GM23338 (cell line): ENCODE results near the gene HDHD5. TPM values are rescaled to one million over a fixed set of nuclear protein-coding genes. Genes with fewer than 3 reads are reported as not detected.

Source experiments
- ATAC-seq: fragments of 200-7000 bp; cut with Tn5 transposase; 3 replicates; pipeline ENCODE4 v1.9.1; 2020
- DNase-seq: peaks from one replicate; pipeline ENCODE4 v3.0.0-alpha.2; 2015; ENCODE audit warnings: low spot score
- H2AFZ ChIP-seq: fragments of 200-600 bp; sonication (generic); 2 replicates; pipeline ENCODE4 v1.8.0; 2016; ENCODE audit warnings: antibody characterized with exemption, mild to moderate bottlenecking, moderate library complexity
- H3F3A ChIP-seq: fragments of 200-600 bp; sonication (generic); replicated peaks from 2 replicates; pipeline ENCODE4 v1.8.0; 2017; ENCODE audit warnings: antibody characterized with exemption, mixed run types, low read depth
- H3K27ac ChIP-seq: fragments of 200-600 bp; sonication (generic); 2 replicates; pipeline ENCODE4 v1.6.1; 2016; ENCODE audit warnings: low read depth
- H3K27me3 ChIP-seq: fragments of 200-600 bp; sonication (generic); 2 replicates; pipeline ENCODE4 v1.8.0; 2016; ENCODE audit warnings: mild to moderate bottlenecking, mixed run types, moderate library complexity; ENCODE audit not compliant: insufficient read depth
- H3K36me3 ChIP-seq: fragments of 200-600 bp; sonication (generic); 2 replicates; pipeline ENCODE4 v1.8.0; 2016; ENCODE audit warnings: mild to moderate bottlenecking; ENCODE audit not compliant: insufficient read depth
- H3K4me1 ChIP-seq: fragments of 200-600 bp; sonication (generic); 2 replicates; pipeline ENCODE4 v1.8.0; 2016; ENCODE audit warnings: mild to moderate bottlenecking, moderate library complexity; ENCODE audit not compliant: insufficient read depth
- H3K4me2 ChIP-seq: fragments of 200-600 bp; sonication (generic); 2 replicates; pipeline ENCODE4 v1.7.1; 2017; ENCODE audit warnings: mixed run types
- H3K4me3 ChIP-seq: fragments of 200-600 bp; sonication (generic); 2 replicates; pipeline ENCODE4 v1.6.1; 2016; ENCODE audit warnings: mixed run types
- H3K79me2 ChIP-seq: fragments of 200-600 bp; sonication (generic); replicated peaks from 2 replicates; pipeline ENCODE4 v1.8.0; 2017; ENCODE audit warnings: mild to moderate bottlenecking; ENCODE audit not compliant: insufficient read depth
- H3K9me2 ChIP-seq: fragments of 200-600 bp; sonication (generic); 2 replicates; pipeline ENCODE4 v1.8.0; 2017; ENCODE audit not compliant: insufficient read depth
- H4K20me1 ChIP-seq: fragments of 200-600 bp; sonication (generic); replicated peaks from 2 replicates; pipeline ENCODE4 v1.8.0; 2017; ENCODE audit warnings: mild to moderate bottlenecking; ENCODE audit not compliant: insufficient read depth
- H3K27ac Mint-ChIP-seq: 2 replicates; pipeline ENCODE4 v1.8.0; 2020; ENCODE audit warnings: inconsistent platforms, mild to moderate bottlenecking, moderate library complexity, mixed read lengths
- H3K27me3 Mint-ChIP-seq: 3 replicates; pipeline ENCODE4 v1.8.0; 2022; ENCODE audit warnings: low read depth, mild to moderate bottlenecking, moderate library complexity, mixed read lengths, inconsistent platforms; ENCODE audit not compliant: insufficient read depth, poor library complexity
- H3K36me3 Mint-ChIP-seq: 3 replicates; pipeline ENCODE4 v1.8.0; 2021; ENCODE audit warnings: low read depth, mild to moderate bottlenecking, inconsistent platforms, moderate library complexity, mixed read lengths
- H3K4me1 Mint-ChIP-seq: 3 replicates; pipeline ENCODE4 v1.8.0; 2020; ENCODE audit warnings: mild to moderate bottlenecking, inconsistent platforms, mixed read lengths
- H3K4me3 Mint-ChIP-seq: 3 replicates; pipeline ENCODE4 v1.8.0; 2021; ENCODE audit warnings: moderate library complexity, mild to moderate bottlenecking, inconsistent platforms, mixed read lengths
- H3K9me3 Mint-ChIP-seq: 3 replicates; pipeline ENCODE4 v1.8.0; 2020; ENCODE audit warnings: moderate library complexity, mild to moderate bottlenecking, inconsistent platforms, mixed read lengths
- CREB1 ChIP-seq: fragments of 250-450 bp; sonication (Bioruptor Pico); IDR thresholded peaks from 2 replicates; pipeline ENCODE4 v1.5.0; 2020; ENCODE audit warnings: low read depth, mild to moderate bottlenecking, moderate library complexity
- CTCF ChIP-seq, 2 experiments: fragments of 200-600 bp in 1 of 2; sonication (generic) in 1 of 2; conservative IDR thresholded peaks; 2 replicates each; pipeline versions ENCODE4 v1.5.1 to v1.6.1; 2016 to 2017; ENCODE audit warnings: antibody characterized with exemption in 2 of 2, low read depth in 2 of 2, mild to moderate bottlenecking in 2 of 2, moderate library complexity in 1 of 2
- NANOG ChIP-seq: IDR thresholded peaks from 2 replicates; pipeline ENCODE4 v1.6.1; 2016; ENCODE audit warnings: antibody characterized with exemption, borderline replicate concordance
- ZNF114 ChIP-seq: fragments of 250-450 bp; sonication (Bioruptor Pico); IDR thresholded peaks from 2 replicates; pipeline ENCODE4 v1.5.0; 2020; ENCODE audit warnings: mild to moderate bottlenecking, moderate library complexity
- polyA plus RNA-seq: library from polyadenylated mRNA; unstranded; fragments of >200 nt; fragmentation: Nextera tagmentation; extraction: Ambion mirVana; gene quantifications from 2 replicates; pipeline ENCODE4 v1.2.1, GENCODE V29; 2016
- total RNA-seq: library from RNA; depleted of rRNA; stranded (reverse); fragments of >200 nt; shearing (Covaris generic); gene quantifications from 2 replicates; pipeline ENCODE4 v1.2.3, GENCODE V29; 2014
- TF ChIP-seq, protein P1 (sequence below): fragments of 250-450 bp; sonication (Bioruptor Pico); IDR thresholded peaks from 2 replicates; pipeline ENCODE4 v1.5.0; 2020; ENCODE audit warnings: mild to moderate bottlenecking, moderate library complexity

The HDHD5 gene
- total and polyA plus RNA-seq, 2 experiments from 2014 or later, result 70.0 to 116 TPM

GRCh38 chr22:17106785-17107546, 52.1 kb downstream of the HDHD5 start (continued):
- TF ChIP-seq, protein P1, sequence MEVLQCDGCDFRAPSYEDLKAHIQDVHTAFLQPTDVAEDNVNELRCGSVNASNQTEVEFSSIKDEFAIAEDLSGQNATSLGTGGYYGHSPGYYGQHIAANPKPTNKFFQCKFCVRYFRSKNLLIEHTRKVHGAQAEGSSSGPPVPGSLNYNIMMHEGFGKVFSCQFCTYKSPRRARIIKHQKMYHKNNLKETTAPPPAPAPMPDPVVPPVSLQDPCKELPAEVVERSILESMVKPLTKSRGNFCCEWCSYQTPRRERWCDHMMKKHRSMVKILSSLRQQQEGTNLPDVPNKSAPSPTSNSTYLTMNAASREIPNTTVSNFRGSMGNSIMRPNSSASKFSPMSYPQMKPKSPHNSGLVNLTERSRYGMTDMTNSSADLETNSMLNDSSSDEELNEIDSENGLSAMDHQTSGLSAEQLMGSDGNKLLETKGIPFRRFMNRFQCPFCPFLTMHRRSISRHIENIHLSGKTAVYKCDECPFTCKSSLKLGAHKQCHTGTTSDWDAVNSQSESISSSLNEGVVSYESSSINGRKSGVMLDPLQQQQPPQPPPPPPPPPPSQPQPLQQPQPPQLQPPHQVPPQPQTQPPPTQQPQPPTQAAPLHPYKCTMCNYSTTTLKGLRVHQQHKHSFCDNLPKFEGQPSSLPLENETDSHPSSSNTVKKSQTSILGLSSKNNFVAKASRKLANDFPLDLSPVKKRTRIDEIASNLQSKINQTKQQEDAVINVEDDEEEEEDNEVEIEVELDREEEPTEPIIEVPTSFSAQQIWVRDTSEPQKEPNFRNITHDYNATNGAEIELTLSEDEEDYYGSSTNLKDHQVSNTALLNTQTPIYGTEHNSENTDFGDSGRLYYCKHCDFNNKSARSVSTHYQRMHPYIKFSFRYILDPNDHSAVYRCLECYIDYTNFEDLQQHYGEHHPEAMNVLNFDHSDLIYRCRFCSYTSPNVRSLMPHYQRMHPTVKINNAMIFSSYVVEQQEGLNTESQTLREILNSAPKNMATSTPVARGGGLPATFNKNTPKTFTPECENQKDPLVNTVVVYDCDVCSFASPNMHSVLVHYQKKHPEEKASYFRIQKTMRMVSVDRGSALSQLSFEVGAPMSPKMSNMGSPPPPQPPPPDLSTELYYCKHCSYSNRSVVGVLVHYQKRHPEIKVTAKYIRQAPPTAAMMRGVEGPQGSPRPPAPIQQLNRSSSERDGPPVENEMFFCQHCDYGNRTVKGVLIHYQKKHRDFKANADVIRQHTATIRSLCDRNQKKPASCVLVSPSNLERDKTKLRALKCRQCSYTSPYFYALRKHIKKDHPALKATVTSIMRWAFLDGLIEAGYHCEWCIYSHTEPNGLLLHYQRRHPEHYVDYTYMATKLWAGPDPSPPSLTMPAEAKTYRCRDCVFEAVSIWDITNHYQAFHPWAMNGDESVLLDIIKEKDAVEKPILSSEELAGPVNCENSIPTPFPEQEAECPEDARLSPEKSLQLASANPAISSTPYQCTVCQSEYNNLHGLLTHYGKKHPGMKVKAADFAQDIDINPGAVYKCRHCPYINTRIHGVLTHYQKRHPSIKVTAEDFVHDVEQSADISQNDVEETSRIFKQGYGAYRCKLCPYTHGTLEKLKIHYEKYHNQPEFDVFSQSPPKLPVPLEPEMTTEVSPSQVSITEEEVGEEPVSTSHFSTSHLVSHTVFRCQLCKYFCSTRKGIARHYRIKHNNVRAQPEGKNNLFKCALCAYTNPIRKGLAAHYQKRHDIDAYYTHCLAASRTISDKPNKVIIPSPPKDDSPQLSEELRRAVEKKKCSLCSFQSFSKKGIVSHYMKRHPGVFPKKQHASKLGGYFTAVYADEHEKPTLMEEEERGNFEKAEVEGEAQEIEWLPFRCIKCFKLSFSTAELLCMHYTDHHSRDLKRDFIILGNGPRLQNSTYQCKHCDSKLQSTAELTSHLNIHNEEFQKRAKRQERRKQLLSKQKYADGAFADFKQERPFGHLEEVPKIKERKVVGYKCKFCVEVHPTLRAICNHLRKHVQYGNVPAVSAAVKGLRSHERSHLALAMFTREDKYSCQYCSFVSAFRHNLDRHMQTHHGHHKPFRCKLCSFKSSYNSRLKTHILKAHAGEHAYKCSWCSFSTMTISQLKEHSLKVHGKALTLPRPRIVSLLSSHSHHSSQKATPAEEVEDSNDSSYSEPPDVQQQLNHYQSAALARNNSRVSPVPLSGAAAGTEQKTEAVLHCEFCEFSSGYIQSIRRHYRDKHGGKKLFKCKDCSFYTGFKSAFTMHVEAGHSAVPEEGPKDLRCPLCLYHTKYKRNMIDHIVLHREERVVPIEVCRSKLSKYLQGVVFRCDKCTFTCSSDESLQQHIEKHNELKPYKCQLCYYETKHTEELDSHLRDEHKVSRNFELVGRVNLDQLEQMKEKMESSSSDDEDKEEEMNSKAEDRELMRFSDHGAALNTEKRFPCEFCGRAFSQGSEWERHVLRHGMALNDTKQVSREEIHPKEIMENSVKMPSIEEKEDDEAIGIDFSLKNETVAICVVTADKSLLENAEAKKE, result no peak
- TF ChIP-seq CREB1 (no peak), NANOG (no peak)

DNA sequence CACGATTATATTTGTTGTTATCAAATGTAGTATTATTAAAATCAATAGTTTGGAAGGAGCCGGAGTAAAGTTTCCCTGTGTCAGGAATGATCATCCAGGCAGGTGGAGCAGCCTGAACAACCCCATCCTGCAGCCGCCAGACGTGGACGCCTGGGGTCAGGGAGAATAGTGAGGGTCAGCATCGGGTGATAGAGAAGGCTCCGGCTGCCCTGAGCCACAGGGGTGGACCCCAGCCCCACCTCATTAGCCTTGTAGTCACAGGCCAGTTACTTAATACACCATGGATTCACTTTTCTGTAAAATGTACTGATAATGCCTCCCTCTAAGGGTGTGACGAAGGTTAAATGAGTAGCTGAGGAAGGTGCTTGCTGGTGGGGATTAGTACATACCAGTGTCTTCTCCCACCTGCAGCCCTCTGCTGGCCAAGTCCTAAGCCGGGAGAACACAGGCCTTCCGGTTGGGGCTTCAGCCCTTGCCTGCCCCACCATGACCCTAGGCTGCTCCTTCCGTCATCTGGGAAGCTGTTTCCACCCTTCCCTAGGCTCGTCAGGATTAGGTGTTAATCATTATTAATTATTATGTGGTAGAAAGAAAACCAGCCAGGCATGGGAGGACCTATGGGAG, 52.8 kb downstream of the HDHD5 start:
- no peak overlapping the region for H3K4me3 Mint-ChIP-seq
- ATAC-seq, result peak; percentile 89
- H3K4me1 Mint-ChIP-seq, result peaks cover 7% of the 10 kb centered on the region; the same call in 2 of the 3 replicates
- TF ChIP-seq ZNF114 (no peak), CTCF (conservative IDR thresholded peaks at IDR 0.05; ENCODE audit: low read depth in 2 of 2) (peak; percentile 37 to 49)
- H3K27ac Mint-ChIP-seq, result no peak overlapping the region
- no peaks in the 10 kb centered on the region; the same call in 2 of the 3 replicates for H3K9me3 Mint-ChIP-seq
- no peak overlapping the region for H3K27ac ChIP-seq
- no peaks in the 10 kb centered on the region for H3K4me1 ChIP-seq
- H3K27me3 ChIP-seq, result no peaks in the 10 kb centered on the region
- no peaks in the 10 kb centered on the region for H3K9me2 ChIP-seq
- no peaks in the 10 kb centered on the region for H3K79me2 ChIP-seq
- no peak overlapping the region for H3K4me2 ChIP-seq
- H3K27me3 Mint-ChIP-seq, result peaks cover 5% of the 10 kb centered on the region
- no peaks in the 10 kb centered on the region; the same call in 1 of the 2 replicates for H3K36me3 ChIP-seq
- 0 out of 2 replicates have a peak, but pooled peaks cover 2% of the 10 kb centered on the region for H3F3A ChIP-seq
- 0 out of 2 replicates have a peak, but pooled peaks cover 3% of the 10 kb centered on the region for H4K20me1 ChIP-seq
- peak; percentile 60 for DNase-seq
- H2AFZ ChIP-seq, result no peak overlapping the region
- peaks cover 6% of the 10 kb centered on the region; the same call in 2 of the 3 replicates for H3K36me3 Mint-ChIP-seq
- H3K4me3 ChIP-seq, result no peak overlapping the region
